Endothelial cell of umbilical vein (primary cell): Measurements from ENCODE around the gene HOXA2. TPM values are rescaled to one million over a fixed set of nuclear protein-coding genes. Genes with fewer than 3 reads are reported as not detected.

ENCODE experiments used
- BruUV-seq: library from RNA; stranded (reverse); fragments of 400-500 nt; replicated peaks from 2 replicates; lab custom pipeline; 2021; lab: Mats Ljungman, UMichigan
- CTCF ChIA-PET: fragments of 300-600, 350-600 bp; sonication (Branson Sonifier 250); formaldehyde crosslinking; loops from one replicate; lab custom pipeline; 2021; ENCODE audit warnings: antibody characterized with exemption, inconsistent platforms; lab: Charles Lee
- POLR2A ChIA-PET: fragments of 300-600, 350-600 bp; sonication (Branson Sonifier 250); formaldehyde crosslinking; loops from one replicate; lab custom pipeline; 2021; ENCODE audit warnings: antibody characterized with exemption, inconsistent platforms; lab: Charles Lee
- DNase-seq: peaks from one replicate; pipeline ENCODE4 v3.0.0-alpha.2; 2011; ENCODE audit warnings: low read depth, low spot score
- FAIRE-seq: peaks from 2 replicates; lab custom pipeline; 2011; peaks lifted over from hg19 to GRCh38; lab: Jason Lieb, UNC
- H2AFZ ChIP-seq: 2 replicates; pipeline ENCODE4 v1.6.0; 2012; ENCODE audit warnings: low read depth, low read length, control low read depth, inconsistent platforms
- H3K27ac ChIP-seq: 2 replicates; pipeline ENCODE4 v1.5.1; 2011; ENCODE audit warnings: low read depth, mild to moderate bottlenecking, control low read depth, low read length, moderate library complexity; ENCODE audit not compliant: insufficient read depth
- H3K27me3 ChIP-seq, 2 experiments: 2 replicates each; pipeline versions ENCODE4 v1.6.0 to v1.6.1; 2011; ENCODE audit warnings: low read length in 2 of 2, mixed read lengths in 1 of 2; ENCODE audit not compliant: control insufficient read depth in 2 of 2, insufficient read depth in 2 of 2
- H3K36me3 ChIP-seq, 2 experiments: 2 replicates in 1 of 2; 3 replicates in 1 of 2; pipeline ENCODE4 v1.5.1; 2011; ENCODE audit warnings: low read length in 2 of 2, mild to moderate bottlenecking in 1 of 2, moderate library complexity in 1 of 2; ENCODE audit not compliant: control insufficient read depth in 2 of 2, insufficient read depth in 2 of 2; ENCODE audit errors: extremely low read depth in 1 of 2
- H3K4me1 ChIP-seq: 3 replicates; pipeline ENCODE4 v1.5.1; 2011; ENCODE audit warnings: mild to moderate bottlenecking, low read length; ENCODE audit not compliant: control insufficient read depth, insufficient read depth; ENCODE audit errors: extremely low read depth
- H3K4me2 ChIP-seq: 2 replicates; pipeline ENCODE4 v1.6.1; 2011; ENCODE audit warnings: low read length, control low read depth, mixed read lengths; ENCODE audit not compliant: insufficient read depth
- H3K4me3 ChIP-seq, 3 experiments: fragments of 200-600 bp in 1 of 3; sonication (generic), shearing (Covaris generic) in 1 of 3; replicated peaks in 1 of 3; 2 replicates each; pipeline ENCODE4 v1.5.1; 2011 to 2016; ENCODE audit warnings: control low read depth in 3 of 3, low read length in 3 of 3, mild to moderate bottlenecking in 2 of 3, inconsistent platforms in 1 of 3, low read depth in 1 of 3, moderate library complexity in 1 of 3; ENCODE audit not compliant: insufficient read depth in 1 of 3
- H3K79me2 ChIP-seq: 2 replicates; pipeline ENCODE4 v1.6.0; 2012; ENCODE audit warnings: low read length, inconsistent platforms; ENCODE audit not compliant: control insufficient read depth, insufficient read depth
- H3K9ac ChIP-seq: replicated peaks from 2 replicates; pipeline ENCODE3; 2011; ENCODE audit warnings: low read length, control low read depth; ENCODE audit not compliant: insufficient read depth; ENCODE audit errors: extremely low read depth
- H3K9me1 ChIP-seq: replicated peaks from 3 replicates; pipeline ENCODE4 v1.6.0; 2011; ENCODE audit warnings: mild to moderate bottlenecking, low read length; ENCODE audit not compliant: control insufficient read depth, insufficient read depth; ENCODE audit errors: extremely low read depth
- H3K9me3 ChIP-seq: replicated peaks from 2 replicates; pipeline ENCODE4 v1.5.1; 2012; ENCODE audit warnings: low read length, inconsistent platforms; ENCODE audit not compliant: control insufficient read depth, insufficient read depth
- H4K20me1 ChIP-seq: replicated peaks from 2 replicates; pipeline ENCODE3; 2011; ENCODE audit warnings: mild to moderate bottlenecking, low read length; ENCODE audit not compliant: control insufficient read depth, insufficient read depth; ENCODE audit errors: extremely low read depth
- EZH2 ChIP-seq: IDR thresholded peaks from 2 replicates; pipeline ENCODE4 v1.6.1; 2012; ENCODE audit warnings: borderline replicate concordance, low read depth, mild to moderate bottlenecking, moderate library complexity, low read length, inconsistent platforms; ENCODE audit not compliant: severe bottlenecking
- FOS ChIP-seq: IDR thresholded peaks from 2 replicates; pipeline ENCODE4 v1.6.1; 2011; ENCODE audit warnings: mild to moderate bottlenecking, low read length, moderate library complexity, borderline replicate concordance; ENCODE audit not compliant: insufficient read depth
- GATA2 ChIP-seq: IDR thresholded peaks from 2 replicates; pipeline ENCODE4 v1.7.0; 2011; ENCODE audit warnings: low read depth, mild to moderate bottlenecking, moderate library complexity, mixed read lengths, low read length; ENCODE audit not compliant: insufficient read length, insufficient read depth
- JUN ChIP-seq: IDR thresholded peaks from 2 replicates; pipeline ENCODE4 v1.6.1; 2011; ENCODE audit warnings: borderline replicate concordance, low read depth; ENCODE audit not compliant: insufficient read length, insufficient read depth
- MYC ChIP-seq: IDR thresholded peaks from one replicate; pipeline ENCODE4 v1.6.1; 2011; ENCODE audit warnings: mild to moderate bottlenecking, low read depth, low read length
- POLR2A ChIP-seq: IDR thresholded peaks from 2 replicates; pipeline ENCODE4 v1.6.1; 2012; ENCODE audit warnings: low read depth, mild to moderate bottlenecking, control low read depth, low read length
- POLR2AphosphoS5 ChIP-seq: IDR thresholded peaks from 2 replicates; pipeline ENCODE4 v1.6.1; 2012; ENCODE audit warnings: low read depth, mild to moderate bottlenecking, control low read depth, low read length, moderate library complexity; ENCODE audit not compliant: insufficient read depth
- dilution Hi-C: fragments of 300-500 bp; cut with MboI; formaldehyde crosslinking; loops from one replicate; pipeline ENCODE4 v1.15.0; 2019; ENCODE audit warnings: low sequenced_read_pairs; ENCODE audit not compliant: extremely low pct_ligation_motif_present
- intact Hi-C: fragments of 100-400 bp; cut with micrococcal nuclease; formaldehyde crosslinking; loops from one replicate; pipeline ENCODE4 v1.10.0; 2022
- polyA plus RNA-seq, 4 experiments: library from polyadenylated mRNA; depleted of rRNA in 3 of 4; stranded (reverse) in 3 of 4; unstranded in 1 of 4; fragments of >200 nt; gene quantifications; 2 replicates each; pipeline versions ENCODE4 v1.2.1 to v1.2.3, GENCODE V29; 2011 to 2012; ENCODE audit warnings: missing spikeins in 1 of 4
- total RNA-seq: library from RNA; stranded (reverse); gene quantifications from 2 replicates; pipeline ENCODE4 v1.2.3, GENCODE V29; 2021

Gene HOXA2
- total and polyA plus RNA-seq, 2 donors (not counting 3 experiments of a cell fraction or from before 2014, with no cell fraction given) = 1.6 to 2.3 TPM

DNA sequence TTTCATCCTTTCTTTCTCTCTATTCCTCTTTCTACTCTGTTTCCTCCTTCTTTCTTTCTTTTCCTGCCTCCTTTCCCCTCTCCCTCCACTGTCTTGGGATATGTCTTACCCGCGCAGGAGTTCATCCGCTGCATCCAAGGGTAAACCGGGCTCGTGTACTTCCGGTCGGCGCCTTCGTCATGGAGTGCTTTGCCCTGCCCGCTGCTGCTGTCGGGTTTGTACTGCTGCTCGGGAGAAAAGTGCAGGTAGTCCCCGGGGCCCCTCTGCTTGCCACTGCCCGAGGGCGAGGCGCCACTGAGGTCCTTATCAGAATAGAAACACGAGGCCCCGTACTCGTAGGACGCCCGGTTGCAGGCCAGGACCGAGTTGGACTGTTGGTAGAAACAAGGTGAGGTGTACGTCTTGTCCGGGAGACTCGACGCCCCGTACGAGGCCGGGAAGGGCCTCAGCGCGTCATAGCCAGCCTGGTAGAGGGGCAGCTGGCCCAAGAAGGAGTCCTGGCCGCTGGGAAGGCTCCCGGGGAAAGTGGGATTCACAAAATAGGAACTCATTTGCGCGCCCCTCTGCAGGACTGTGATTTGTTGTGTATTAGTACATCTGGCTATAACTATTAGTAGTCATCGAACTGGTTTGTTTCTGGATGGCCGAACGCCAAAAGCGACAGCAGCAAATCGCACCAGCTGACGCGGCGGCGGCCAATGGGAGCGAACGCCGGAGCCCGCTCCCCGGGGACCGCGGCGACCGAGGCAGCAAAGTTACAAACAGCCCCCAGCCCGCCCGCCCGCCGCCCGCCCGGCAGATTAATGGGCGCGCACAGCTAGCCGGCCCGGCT, 44.9 kb upstream of the HOXA2 start, which contains the start of gene HOXA6:
TSS of gene HOXA6 (minus strand) at position 576 of the 832 bp plus-strand sequence. CDS start at position 551, 25 bp downstream.
- no peaks in the 10 kb centered on the region for H3K9me3 ChIP-seq
- peak; percentile 80 for FAIRE-seq
- H3K36me3 ChIP-seq = peaks cover 0 to 14% of the 10 kb centered on the region in 2 experiments
- TF ChIP-seq EZH2 = no peak
- no peak for TF ChIP-seq MYC
- TF ChIP-seq POLR2AphosphoS5 = no peak
- no peak for TF ChIP-seq POLR2A
- no peak for TF ChIP-seq FOS
- TF ChIP-seq JUN = no peak
- TF ChIP-seq GATA2 = no peak
- intact Hi-C loops (no loop called here), dilution Hi-C loops (no loop called here)
- peak within 1 kb of the TSS; percentile 67 for H3K27ac ChIP-seq
- H3K79me2 ChIP-seq = peaks cover 97% of the 10 kb centered on the region
- CTCF ChIA-PET = interaction anchor here (0.6 to 7.0 kb wide), 11 partner anchors 8 to 777 kb away, joined by 3 to 83 read pairs (median 6); partner anchors contain the start of gene HOXA7
- BruUV-seq = no TSS peak
- no peaks in the 10 kb centered on the region for H3K9me1 ChIP-seq
- no peaks in the 10 kb centered on the region for H4K20me1 ChIP-seq
- H3K27me3 ChIP-seq = no peaks in the 10 kb centered on the region
- peak within 1 kb of the TSS; percentile 78 for H3K4me2 ChIP-seq
- H3K4me3 ChIP-seq = peak within 1 kb of the TSS; percentile 9 to 85 (median 54)
- no peak within 1 kb of the TSS for H2AFZ ChIP-seq
- POLR2A ChIA-PET = interaction anchor here (1.1 to 1.3 kb wide), 2 partner anchors 12 to 14 kb away, joined by 3 to 8 read pairs; no protein-coding TSS in a partner anchor
- H3K9ac ChIP-seq = peak within 1 kb of the TSS; percentile 65
- peaks cover 59% of the 10 kb centered on the region for H3K4me1 ChIP-seq
- peak; percentile 76 for DNase-seq
